SK-N-MC (cell line): ENCODE results near the gene ANKDD1A.

ENCODE experiments used
- DNase-seq: peaks from one replicate; pipeline ENCODE4 v3.0.0-alpha.2; 2011; ENCODE audit warnings: low read depth, low spot score
- H3K27ac ChIP-seq: fragments of 200-600 bp; sonication (generic); 2 replicates; pipeline ENCODE4 v1.5.1; 2016; ENCODE audit warnings: mixed run types
- H3K36me3 ChIP-seq: fragments of 200-600 bp; sonication (generic); 2 replicates; pipeline ENCODE4 v1.6.1; 2017; ENCODE audit warnings: antibody characterized with exemption, low read length, mixed read lengths; ENCODE audit not compliant: insufficient read depth
- H3K4me3 ChIP-seq: fragments of 200-600 bp; sonication (generic); 2 replicates; pipeline ENCODE4 v1.5.1; 2016
- H3K9ac ChIP-seq: fragments of 200-600 bp; sonication (generic); 2 replicates; pipeline ENCODE4 v1.8.0; 2017; ENCODE audit warnings: mixed run types, mixed read lengths; ENCODE audit not compliant: insufficient read length
- H3K9me3 ChIP-seq: fragments of 200-600 bp; sonication (generic); 2 replicates; pipeline ENCODE4 v1.6.1; 2017; ENCODE audit warnings: low read depth, mild to moderate bottlenecking, antibody characterized with exemption, low read length, moderate library complexity, mixed read lengths
- EZH2 ChIP-seq: fragments of 200-600 bp; sonication (generic); IDR thresholded peaks from one replicate; pipeline ENCODE4 v1.6.1; 2017; ENCODE audit warnings: antibody characterized with exemption
- FOXP2 ChIP-seq: optimal IDR thresholded peaks from 2 replicates; pipeline ENCODE3; 2011; ENCODE audit warnings: mild to moderate bottlenecking, moderate library complexity; ENCODE audit not compliant: insufficient read depth; ENCODE audit errors: extremely low read length, control extremely low read depth
- POLR2AphosphoS5 ChIP-seq: IDR thresholded peaks from 2 replicates; pipeline ENCODE4 v1.6.1; 2012; ENCODE audit warnings: mild to moderate bottlenecking, low read depth, low read length, borderline replicate concordance

ANKDD1A gene

GRCh38 chr15:64982472-64982871, 70.8 kb downstream of the ANKDD1A start:
- no peak for TF ChIP-seq POLR2AphosphoS5
- Histone ChIP-seq H3K27ac (peak overlapping the region; percentile 86), H3K36me3 (peaks cover 37% of the 10 kb centered on the region), H3K9ac (no peak overlapping the region), H3K9me3 (no peaks in the 10 kb centered on the region), H3K4me3 (peak overlapping the region; percentile 8; the same call in 1 of the 2 replicates)
- peak; percentile 52 for DNase-seq

- peak overlapping the region; percentile 98 for H3K27ac ChIP-seq
Observed at GRCh38 chr15:64985366-64986033, 73.8 kb downstream of the ANKDD1A start.

GRCh38 chr15:64987136-64987535, 75.4 kb downstream of the ANKDD1A start:
- Histone ChIP-seq H3K9me3 (no peaks in the 10 kb centered on the region), H3K9ac (no peak overlapping the region), H3K27ac (0 out of 2 replicates have a peak overlapping the region, but pooled peaks have one; percentile 26), H3K36me3 (peaks cover 7% of the 10 kb centered on the region; the same call in 1 of the 2 replicates), H3K4me3 (peak overlapping the region; percentile 20; the same call in 1 of the 2 replicates)
- TF ChIP-seq EZH2, result no peak
- TF ChIP-seq POLR2AphosphoS5, result no peak
- no peak for TF ChIP-seq FOXP2
- no peak for DNase-seq

More at GRCh38 chr15:64985366-64986033, 73.8 kb downstream of the ANKDD1A start:
- H3K9ac ChIP-seq, result peak overlapping the region; percentile 62
- H3K9me3 ChIP-seq, result no peaks in the 10 kb centered on the region
- TF ChIP-seq EZH2 (no peak), POLR2AphosphoS5 (no peak; the same call in 1 of the 2 replicates), FOXP2 (no peak)
- H3K36me3 ChIP-seq, result peaks cover 12% of the 10 kb centered on the region
- DNase-seq, result peak; percentile 75
- peak overlapping the region; percentile 69 for H3K4me3 ChIP-seq

- Histone ChIP-seq H3K9ac (peak within 1 kb of the TSS; percentile 95), H3K4me3 (peak within 1 kb of the TSS; percentile 99), H3K27ac (peak within 1 kb of the TSS; percentile 77), H3K36me3 (peaks cover 7% of the 10 kb centered on the region; the same call in 1 of the 2 replicates), H3K9me3 (no peaks in the 10 kb centered on the region)
- DNase-seq, result no peak
- peak; percentile 91 for TF ChIP-seq POLR2AphosphoS5
- no peak for TF ChIP-seq EZH2
- peak; percentile 89 for TF ChIP-seq FOXP2
Observed at GRCh38 chr15:64989416-64990167, 77.9 kb downstream of the ANKDD1A start, which contains the start of gene SPG21. Gene SPG21, minus strand, starts transcription at chr15:64989914. Its CDS starts 6,345 bp downstream, at chr15:64983569.

- no peak for DNase-seq
- TF ChIP-seq FOXP2 (no peak), EZH2 (no peak), POLR2AphosphoS5 (no peak)
- Histone ChIP-seq H3K27ac (no peak overlapping the region), H3K9me3 (no peaks in the 10 kb centered on the region), H3K36me3 (peaks cover 7% of the 10 kb centered on the region; the same call in 1 of the 2 replicates), H3K4me3 (peak overlapping the region; percentile 99), H3K9ac (peak overlapping the region; percentile 56)
Observed at GRCh38 chr15:64990168-64990470, 78.4 kb downstream of the ANKDD1A start.

- Histone ChIP-seq H3K27ac (no peak overlapping the region), H3K36me3 (peaks cover 7% of the 10 kb centered on the region; the same call in 1 of the 2 replicates), H3K9ac (no peak overlapping the region), H3K9me3 (no peaks in the 10 kb centered on the region), H3K4me3 (no peak overlapping the region)
- no peak for DNase-seq
- TF ChIP-seq FOXP2, result no peak
- TF ChIP-seq EZH2, result no peak
- no peak for TF ChIP-seq POLR2AphosphoS5
Observed at GRCh38 chr15:64991536-64992135, 79.9 kb downstream of the ANKDD1A start.

GRCh38 chr15:64993290-64993689, 81.6 kb downstream of the ANKDD1A start:
- TF ChIP-seq EZH2, result no peak
- no peak for TF ChIP-seq FOXP2
- TF ChIP-seq POLR2AphosphoS5, result no peak
- no peaks in the 10 kb centered on the region for H3K9me3 ChIP-seq
- no peak overlapping the region for H3K9ac ChIP-seq
- no peaks in the 10 kb centered on the region for H3K36me3 ChIP-seq
- no peak overlapping the region for H3K27ac ChIP-seq
- H3K4me3 ChIP-seq, result no peak overlapping the region
- DNase-seq, result no peak

- Histone ChIP-seq H3K9me3 (no peaks in the 10 kb centered on the region), H3K9ac (no peak overlapping the region), H3K27ac (no peak overlapping the region), H3K4me3 (no peak overlapping the region), H3K36me3 (no peaks in the 10 kb centered on the region)
- no peak for DNase-seq
- TF ChIP-seq EZH2 (no peak), POLR2AphosphoS5 (no peak), FOXP2 (no peak)
Observed at GRCh38 chr15:64997066-64997465, 85.4 kb downstream of the ANKDD1A start.
